GM21737 (cell line): ENCODE data around the gene ATP6V1G2.

ENCODE experiments used
- ATAC-seq: cut with Tn5 transposase; IDR thresholded peaks from one replicate; pipeline ENCODE4 v1.9.1; 2021; ENCODE audit warnings: mild to moderate bottlenecking, moderate library complexity; ENCODE audit not compliant: unreplicated experiment

ATP6V1G2 gene

GRCh38 chr6:31548544-31548873 is 2.1 kb upstream of the ATP6V1G2 start:
- ATAC-seq, result no peak

- no peak for ATAC-seq
These were observed 1.5 kb upstream of the ATP6V1G2 start for GRCh38 chr6:31547727-31548543.

GRCh38 chr6:31546958-31547726 is 734 bp upstream of the ATP6V1G2 start, which contains the start of gene NFKBIL1:
Gene NFKBIL1, plus strand, starts transcription at chr6:31547608. Its CDS starts 87 bp downstream, at chr6:31547695.
- peak; percentile 52 for ATAC-seq

GRCh38 chr6:31545291-31545690 is 1.1 kb downstream of the ATP6V1G2 start:
- ATAC-seq, result no peak

- ATAC-seq, result no peak
These were observed 1.7 kb downstream of the ATP6V1G2 start for GRCh38 chr6:31544676-31545075.

- ATAC-seq, result no peak
These were observed 2.8 kb downstream of the ATP6V1G2 start for GRCh38 chr6:31543639-31544038.

- ATAC-seq, result peak; percentile 62
These were observed 4.5 kb downstream of the ATP6V1G2 start, which contains the start of gene DDX39B for GRCh38 chr6:31541658-31542521. Gene DDX39B, minus strand, starts transcription at chr6:31542003. Its CDS starts 1,471 bp downstream, at chr6:31540532.

- ATAC-seq, result no peak
These were observed 5.2 kb downstream of the ATP6V1G2 start for GRCh38 chr6:31541059-31541657.

- no peak for ATAC-seq
These were observed 5.8 kb downstream of the ATP6V1G2 start for GRCh38 chr6:31540640-31541039.

- no peak for ATAC-seq
These were observed 7.5 kb downstream of the ATP6V1G2 start for GRCh38 chr6:31538805-31539400.

GRCh38 chr6:31535538-31536324 is 10.7 kb downstream of the ATP6V1G2 start:
- ATAC-seq, result no peak

GRCh38 chr6:31534521-31535040 is 11.8 kb downstream of the ATP6V1G2 start:
- ATAC-seq, result no peak

GRCh38 chr6:31534011-31534410 is 12.4 kb downstream of the ATP6V1G2 start:
- no peak for ATAC-seq

- ATAC-seq, result no peak
These were observed 13.0 kb downstream of the ATP6V1G2 start for GRCh38 chr6:31533455-31533841.

GRCh38 chr6:31532644-31533454 is 13.6 kb downstream of the ATP6V1G2 start:
- ATAC-seq, result no peak

GRCh38 chr6:31531771-31532643 is 14.4 kb downstream of the ATP6V1G2 start:
- no peak for ATAC-seq

GRCh38 chr6:31531162-31531561 is 15.2 kb downstream of the ATP6V1G2 start:
- ATAC-seq, result no peak
